Mesodermal cell (in vitro differentiated cells): ENCODE data around the gene ZNF41. TPM values are rescaled to one million over a fixed set of nuclear protein-coding genes. Genes with fewer than 3 reads are reported as not detected.
"Not testable (repeated sequence)": the region's sequence is repeated elsewhere in the genome, so short reads cannot be mapped to it uniquely, and the experiment has no call there.

Source experiments
- H3K27ac ChIP-seq: 2 replicates; pipeline ENCODE4 v1.7.0; 2013; ENCODE audit warnings: mild to moderate bottlenecking, low read depth, low read length, moderate library complexity; ENCODE audit not compliant: severe bottlenecking
- H3K36me3 ChIP-seq: 2 replicates; pipeline ENCODE4 v1.7.1; 2013; ENCODE audit warnings: mild to moderate bottlenecking, low read length, moderate library complexity; ENCODE audit not compliant: control insufficient read depth, insufficient read depth
- H3K4me1 ChIP-seq: one replicate; pipeline ENCODE4 v1.7.1; 2013; ENCODE audit warnings: mild to moderate bottlenecking, low read length; ENCODE audit not compliant: insufficient read depth, control insufficient read depth, poor library complexity, severe bottlenecking
- H3K4me3 ChIP-seq: 2 replicates; pipeline ENCODE4 v1.7.0; 2013; ENCODE audit warnings: low read length, control low read depth, mild to moderate bottlenecking; ENCODE audit not compliant: insufficient read depth, poor library complexity, severe bottlenecking; ENCODE audit errors: extremely low read depth
- H3K9me3 ChIP-seq: 2 replicates; pipeline ENCODE4 v1.7.1; 2013; ENCODE audit warnings: mild to moderate bottlenecking, low read length, moderate library complexity; ENCODE audit not compliant: control insufficient read depth
- WGBS, 2 experiments: methylation state at CpG; one replicate each; pipeline ENCODE4 v1.1.5; 2013; ENCODE audit warnings: missing lambda C conversion rate in 2 of 2; ENCODE audit not compliant: insufficient coverage in 2 of 2; 5-methylcytosine and 5-hydroxymethylcytosine counted together
- polyA plus RNA-seq, 2 experiments: library from polyadenylated mRNA; stranded (reverse); fragments of 50-300 nt; gene quantifications; one replicate each; pipeline ENCODE4 v1.2.3, GENCODE V29; 2013

ZNF41 gene
- polyA plus RNA-seq (2013, experiment 1 of 2): 4.8 TPM
- 4.9 TPM for polyA plus RNA-seq (2013, experiment 2 of 2)

DNA sequence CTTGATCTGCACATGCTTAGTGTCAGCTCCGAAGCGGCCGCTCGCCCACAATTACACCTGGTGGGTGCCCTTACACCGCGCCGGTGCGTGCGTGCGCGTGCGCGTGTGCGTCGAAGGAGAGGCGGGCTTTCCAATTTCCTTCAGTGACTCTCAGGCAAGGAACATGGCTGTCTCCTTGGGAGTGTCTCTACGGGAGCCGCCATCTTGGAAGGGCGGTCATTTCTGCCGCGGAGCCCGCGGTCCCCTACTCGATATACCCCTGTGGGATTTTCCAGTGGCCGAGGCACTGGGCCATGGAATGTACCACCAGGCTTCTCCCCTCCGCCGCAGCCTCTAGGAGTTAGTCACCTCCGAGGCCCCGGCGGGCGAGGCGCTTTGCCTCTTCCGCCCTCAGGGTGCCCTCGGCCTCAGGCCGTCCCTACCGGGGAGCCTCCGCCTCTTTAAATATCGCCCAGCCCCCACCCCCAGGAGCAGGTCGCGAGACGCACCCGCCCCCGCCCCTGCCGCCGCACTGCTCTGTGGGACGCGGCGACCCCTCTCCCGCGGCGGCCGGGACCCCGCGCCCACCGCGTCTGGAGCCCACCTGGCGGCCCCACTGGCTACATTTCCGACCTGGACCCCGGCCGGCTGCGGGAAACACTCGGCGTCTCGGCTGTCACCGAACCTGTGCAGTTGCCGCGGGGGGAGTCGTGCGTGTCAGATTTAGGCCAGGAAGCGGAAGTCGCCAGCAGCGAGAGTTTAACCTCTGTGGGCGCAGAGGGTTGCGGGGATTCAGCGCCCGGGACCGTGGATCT lies at the start of gene ZNF41:
ZNF41 (minus strand) TSS at position 711 of the 794 bp plus-strand sequence. CDS start 15,741 bp downstream, outside the sequence.
- Histone ChIP-seq H3K9me3 (no peaks in the 10 kb centered on the region), H3K36me3 (no peaks in the 10 kb centered on the region), H3K27ac (peak within 1 kb of the TSS; percentile 90), H3K4me1 (peaks cover 3% of the 10 kb centered on the region), H3K4me3 (peak within 1 kb of the TSS; percentile 52)
- WGBS, 2 experiments: 0 to 1% methylated on average over 3 to 34 of the region's 77 CpGs

DNA sequence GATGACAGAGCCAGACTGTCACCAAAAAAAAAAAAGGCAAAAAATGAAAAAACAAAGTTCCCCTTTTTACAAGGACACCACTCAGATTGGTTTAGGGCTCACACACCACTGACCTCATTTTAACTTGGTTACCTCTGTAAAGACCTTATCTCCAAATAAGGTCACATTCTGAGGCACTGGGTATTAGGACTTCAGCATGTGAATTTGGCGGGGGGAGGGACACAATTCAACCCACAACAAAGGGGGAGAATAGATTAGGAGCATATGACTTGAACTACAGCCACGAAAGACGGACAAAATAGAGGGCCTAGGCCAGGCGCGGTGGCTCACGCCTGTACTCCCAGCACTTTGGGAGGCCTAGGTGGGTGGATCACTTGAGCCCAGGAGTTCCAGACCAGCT lies 47.0 kb upstream of the ZNF41 start:
- H3K27ac ChIP-seq: no peak overlapping the region
- H3K9me3 ChIP-seq: no peaks in the 10 kb centered on the region
- no peaks in the 10 kb centered on the region for H3K4me1 ChIP-seq
- H3K4me3 ChIP-seq: no peak overlapping the region
- no peaks in the 10 kb centered on the region for H3K36me3 ChIP-seq
- 97% methylated on average over 5 of the region's 6 CpGs; no CpG with 5 or more reads in 1 of the 2 experiments for WGBS, 2 experiments

DNA sequence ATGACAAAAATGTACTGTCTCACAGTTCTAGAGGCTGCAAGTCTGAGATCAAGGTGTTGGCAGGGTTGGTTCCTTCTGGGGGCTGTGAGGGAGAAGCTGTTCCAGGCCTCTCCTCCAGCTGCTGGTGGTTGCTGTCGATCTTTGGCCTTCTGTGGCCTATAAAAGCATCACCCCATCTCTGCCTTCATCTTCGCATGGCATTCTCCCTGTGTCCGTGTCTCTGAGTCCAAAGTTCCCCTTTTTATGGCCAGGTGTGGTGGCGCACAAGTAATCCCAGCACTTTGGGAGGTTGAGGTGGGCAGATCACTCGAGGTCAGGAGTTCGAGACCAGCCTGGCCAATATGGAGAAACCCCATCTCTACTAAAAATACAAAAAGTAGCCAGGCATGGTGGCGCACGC lies 46.5 kb upstream of the ZNF41 start:
- Histone ChIP-seq H3K4me1 (no peaks in the 10 kb centered on the region), H3K4me3 (no peak overlapping the region), H3K9me3 (no peaks in the 10 kb centered on the region), H3K36me3 (no peaks in the 10 kb centered on the region), H3K27ac (no peak overlapping the region)
- no CpG with 5 or more reads among the region's 8 CpGs for whole genome bisulfite sequencing, 2 experiments

DNA sequence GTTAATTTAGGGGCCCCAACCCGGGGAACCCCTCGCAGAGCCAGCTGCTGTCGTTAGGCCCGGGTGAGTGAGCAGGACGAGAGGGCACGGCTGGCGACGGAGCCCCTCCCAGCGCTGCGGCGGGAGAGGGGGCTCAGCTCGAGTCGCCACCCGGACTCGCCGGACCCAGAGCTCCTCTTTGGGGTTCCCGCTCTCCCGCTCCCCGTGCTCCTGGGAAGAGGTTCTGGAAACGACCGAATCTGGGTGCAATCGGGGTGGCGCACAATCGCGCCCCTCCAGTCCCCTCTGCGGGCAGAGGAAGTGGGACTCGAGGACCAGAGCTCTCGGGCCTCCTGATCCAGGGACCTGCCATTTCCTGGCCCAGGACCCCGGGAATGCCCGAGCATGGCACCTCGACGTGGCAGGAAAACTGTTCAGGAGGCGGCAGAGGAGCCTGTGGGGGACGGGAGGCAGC lies 40.7 kb upstream of the ZNF41 start:
- H3K36me3 ChIP-seq: no peaks in the 10 kb centered on the region
- H3K27ac ChIP-seq: no peak overlapping the region
- peak overlapping the region; percentile 40 for H3K4me3 ChIP-seq
- no peaks in the 10 kb centered on the region for H3K4me1 ChIP-seq
- 0 to 13% methylated on average over 2 to 27 of the region's 34 CpGs for WGBS, 2 experiments
- no peaks in the 10 kb centered on the region for H3K9me3 ChIP-seq

DNA sequence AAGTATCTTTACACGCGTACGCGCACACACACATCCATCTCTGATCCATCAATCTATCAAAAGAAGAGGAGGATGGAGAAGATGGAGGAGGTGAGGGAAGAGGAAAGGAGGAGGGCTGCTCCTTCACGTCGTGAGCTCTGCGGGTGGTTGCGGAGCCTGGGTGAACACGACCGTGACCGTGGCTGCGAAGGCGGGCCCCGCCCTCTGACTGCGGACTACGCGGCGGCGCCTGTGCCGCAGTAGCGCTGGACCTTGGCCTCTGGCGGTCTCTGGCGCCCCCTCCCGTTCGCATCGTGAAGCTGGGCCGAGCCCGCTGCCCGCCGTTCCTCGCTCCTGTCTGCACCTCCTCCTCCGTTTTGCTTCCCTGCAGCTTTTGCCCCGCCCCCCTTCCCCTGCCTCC lies 40.3 kb upstream of the ZNF41 start:
- Histone ChIP-seq H3K36me3 (no peaks in the 10 kb centered on the region), H3K4me1 (peaks cover 4% of the 10 kb centered on the region), H3K4me3 (peak overlapping the region; percentile 40), H3K27ac (no peak overlapping the region), H3K9me3 (no peaks in the 10 kb centered on the region)
- WGBS, 2 experiments: 0 to 3% methylated on average over 1 to 8 of the region's 33 CpGs

DNA sequence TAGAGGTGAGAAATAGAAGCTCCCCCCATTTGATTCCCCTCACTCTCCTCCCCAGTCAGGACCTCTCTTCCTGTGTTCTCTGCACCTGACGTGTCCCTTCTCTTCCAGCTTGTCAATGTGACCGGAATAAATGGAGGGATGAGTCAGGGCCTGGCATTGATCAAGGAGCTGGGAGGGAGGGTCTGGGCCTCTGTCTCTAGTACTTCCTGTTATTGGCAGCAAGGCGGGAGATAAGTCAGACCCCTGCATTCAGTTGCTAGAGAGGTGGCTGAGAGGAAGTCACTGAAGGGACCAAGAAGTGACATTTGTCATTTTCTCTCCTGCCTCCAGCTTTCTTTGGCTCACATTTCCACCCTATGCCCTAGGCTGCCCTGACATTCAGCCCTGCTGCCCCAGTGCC lies 35.1 kb upstream of the ZNF41 start:
- Histone ChIP-seq H3K27ac (no peak overlapping the region), H3K4me1 (peaks cover 5% of the 10 kb centered on the region), H3K36me3 (no peaks in the 10 kb centered on the region), H3K9me3 (no peaks in the 10 kb centered on the region), H3K4me3 (no peak overlapping the region)
- WGBS, 2 experiments: 40 to 50% methylated on average over 1 of the region's 3 CpGs

DNA sequence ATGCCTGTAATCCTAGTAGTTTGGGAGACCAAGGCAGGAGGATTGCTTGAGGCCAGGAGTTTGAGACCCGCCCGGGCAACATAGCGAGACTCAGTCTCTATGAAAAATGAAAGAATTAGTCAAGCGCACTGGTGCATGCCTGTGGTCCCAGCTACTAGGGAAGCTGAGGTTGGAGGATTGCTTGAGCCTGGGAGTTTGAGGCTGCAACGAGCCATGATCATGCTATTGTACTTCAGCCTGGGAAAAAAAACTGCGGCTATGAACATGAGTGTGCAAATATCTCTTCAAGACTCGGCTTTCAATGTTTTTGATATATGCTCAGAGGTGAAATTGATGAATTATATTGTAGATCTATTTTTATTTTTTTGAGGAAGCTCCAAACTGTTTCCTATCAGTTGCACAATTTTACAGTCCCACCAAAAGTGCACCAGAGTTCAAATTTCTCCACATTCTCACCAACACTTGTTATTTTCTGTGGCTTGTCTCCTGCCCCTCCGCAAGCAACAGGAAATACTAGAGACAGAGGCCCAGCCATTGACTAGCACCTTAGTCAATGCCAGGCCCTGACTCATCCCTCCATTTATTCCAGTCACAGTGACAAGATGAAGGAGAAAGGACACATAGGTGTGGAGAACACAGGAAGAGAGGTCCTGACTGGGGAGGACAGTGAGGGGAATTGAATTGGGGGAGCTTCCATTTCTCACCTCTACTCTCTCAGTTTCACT lies 33.1 kb upstream of the ZNF41 start:
- H3K9me3 ChIP-seq: no peaks in the 10 kb centered on the region

DNA sequence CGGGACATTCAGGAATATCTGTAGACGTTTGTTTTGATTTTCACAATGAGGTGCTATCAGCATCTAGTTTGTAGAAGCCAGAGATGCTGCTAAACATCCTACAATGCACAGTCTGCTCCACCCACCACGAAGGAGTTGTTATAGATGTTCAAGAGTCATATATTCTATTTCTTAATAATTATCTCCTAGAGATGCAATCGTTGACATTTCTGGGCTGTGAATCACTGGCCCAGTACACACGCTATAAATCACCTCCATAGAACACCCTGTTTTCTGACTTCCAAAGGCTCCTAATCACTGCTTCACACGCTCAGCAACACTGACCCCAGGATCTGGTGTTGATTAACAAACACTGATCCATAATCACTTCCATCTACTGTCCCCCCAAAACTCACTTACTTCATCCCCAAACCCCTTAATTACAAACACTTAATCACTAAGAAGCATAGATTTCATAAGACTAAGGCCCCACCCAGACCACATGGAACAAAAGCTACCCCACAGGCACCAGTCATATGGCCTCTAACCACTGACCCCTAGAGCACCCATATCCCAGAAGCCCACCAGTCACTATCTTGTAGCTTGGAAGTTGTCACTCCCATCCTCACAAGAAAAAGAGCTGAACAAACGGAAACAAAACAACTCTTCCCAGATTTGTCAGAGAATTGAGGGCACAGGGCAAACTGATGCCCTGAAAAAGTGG lies 31.7 kb upstream of the ZNF41 start:
- WGBS, 2 experiments: 94% methylated on average over 3 of the region's 7 CpGs; no CpG with 5 or more reads in 1 of the 2 experiments
- H3K27ac ChIP-seq: no peak overlapping the region
- peaks cover 5% of the 10 kb centered on the region for H3K4me1 ChIP-seq
- no peaks in the 10 kb centered on the region for H3K36me3 ChIP-seq
- no peak overlapping the region for H3K4me3 ChIP-seq
- H3K9me3 ChIP-seq: no peaks in the 10 kb centered on the region

More for the DNA sequence above, 33.1 kb upstream of the ZNF41 start:
- Histone ChIP-seq H3K36me3 (no peaks in the 10 kb centered on the region), H3K27ac (peak overlapping the region; percentile 5), H3K4me3 (no peak overlapping the region), H3K4me1 (peaks cover 5% of the 10 kb centered on the region)
- 84 to 89% methylated on average over 5 to 6 of the region's 8 CpGs for WGBS, 2 experiments

DNA sequence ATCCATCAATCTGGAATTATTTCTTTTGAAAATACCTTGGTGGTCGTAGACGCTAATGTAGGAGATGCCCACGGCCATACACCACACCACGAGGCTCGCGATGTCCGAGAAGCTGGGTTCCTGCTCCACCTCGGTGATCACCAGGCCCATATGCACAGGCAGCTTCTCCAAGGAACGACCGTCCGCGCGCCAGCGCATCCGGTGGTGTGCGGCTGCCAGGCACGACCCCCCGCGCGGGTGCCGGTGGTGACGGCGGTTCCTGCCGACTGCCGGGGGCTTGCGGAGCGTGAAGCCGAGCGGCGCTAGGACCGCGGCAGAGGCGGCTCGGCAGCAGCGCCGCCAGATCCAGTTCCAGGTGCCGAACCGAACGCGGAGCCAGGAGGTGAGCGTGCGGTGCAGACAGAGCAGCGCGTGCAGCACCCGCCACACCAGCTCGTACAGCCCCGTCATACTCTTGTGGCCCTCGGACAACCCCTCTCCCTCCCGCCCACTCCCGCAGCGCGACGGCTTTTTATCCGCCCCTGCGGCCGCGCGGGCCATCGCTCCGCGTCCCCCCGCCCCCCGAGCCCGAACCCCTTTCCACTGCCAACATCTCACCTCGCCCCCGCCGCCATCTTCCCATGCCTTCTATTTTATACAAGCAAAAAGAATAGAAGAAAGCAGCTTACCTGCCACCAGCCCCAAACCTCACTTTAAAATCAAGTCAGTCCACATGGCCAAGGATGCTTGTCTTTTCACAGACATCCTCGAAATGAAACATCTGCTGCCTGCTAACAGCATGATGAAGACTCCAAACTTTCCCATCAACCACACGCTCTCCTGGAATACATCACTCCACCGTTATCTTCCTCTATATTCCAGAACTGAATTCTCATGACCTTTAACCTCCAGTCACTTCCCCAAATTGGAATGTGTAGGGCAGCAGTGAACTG lies 30.3 kb upstream of the ZNF41 start:
- not testable (repeated sequence) for H3K27ac ChIP-seq, H3K36me3 ChIP-seq, H3K4me1 ChIP-seq, H3K9me3 ChIP-seq
- peak overlapping the region; percentile 36 for H3K4me3 ChIP-seq
- 6 to 20% methylated on average over 1 to 7 of the region's 70 CpGs for WGBS, 2 experiments

DNA sequence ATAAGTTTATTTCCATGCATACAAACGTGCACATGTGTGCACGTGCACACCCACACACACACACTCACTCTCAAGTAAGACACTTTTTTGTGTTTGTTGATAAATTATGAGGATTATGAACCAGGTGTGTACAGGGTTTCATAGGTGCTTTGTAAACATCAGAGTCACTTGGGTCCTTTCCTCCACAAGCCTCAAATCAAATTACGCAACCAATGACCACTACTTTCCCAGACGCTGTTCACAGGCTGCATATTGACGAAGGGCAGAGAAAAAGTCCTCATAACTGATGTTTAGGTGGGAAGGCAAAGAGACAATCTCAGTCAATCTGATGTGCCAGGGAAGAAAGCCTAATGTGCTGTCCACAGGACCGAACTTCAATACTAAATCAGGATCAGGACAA lies 29.4 kb upstream of the ZNF41 start:
- whole genome bisulfite sequencing, 2 experiments: 60% methylated on average over 1 of the region's 6 CpGs; no CpG with 5 or more reads in 1 of the 2 experiments
- not testable (repeated sequence) for H3K36me3 ChIP-seq, H3K4me1 ChIP-seq, H3K27ac ChIP-seq, H3K9me3 ChIP-seq, H3K4me3 ChIP-seq
